Neutrophil (primary cell): ENCODE measurements around the gene OPRD1.
"Not testable (repeated sequence)": the region's sequence is repeated elsewhere in the genome, so short reads cannot be mapped to it uniquely, and the experiment has no call there.

ENCODE experiments used
- H3K27ac ChIP-seq: fragments of 200-600 bp; sonication (generic); 2 replicates; pipeline ENCODE4 v1.5.1; 2016; ENCODE audit warnings: mild to moderate bottlenecking, moderate library complexity
- H3K27me3 ChIP-seq: fragments of 200-600 bp; sonication (generic); 2 replicates; pipeline ENCODE4 v1.6.0; 2016; ENCODE audit warnings: mild to moderate bottlenecking
- H3K36me3 ChIP-seq: fragments of 200-600 bp; sonication (generic); 2 replicates; pipeline ENCODE4 v1.5.1; 2017
- H3K4me1 ChIP-seq, 2 experiments: fragments of 200-600 bp in 1 of 2; sonication (generic) in 1 of 2; 1 replicate in 1 of 2; 2 replicates in 1 of 2; pipeline versions ENCODE4 v1.5.1 to v1.6.1; 2013 to 2016; ENCODE audit warnings: low read depth in 1 of 2, low read length in 1 of 2, mild to moderate bottlenecking in 1 of 2, moderate library complexity in 1 of 2; ENCODE audit not compliant: control insufficient read depth in 1 of 2, insufficient read depth in 1 of 2
- H3K4me3 ChIP-seq, 2 experiments: fragments of 200-600 bp in 1 of 2; sonication (generic) in 1 of 2; 1 replicate in 1 of 2; 2 replicates in 1 of 2; pipeline ENCODE4 v1.5.1; 2013 to 2016; ENCODE audit warnings: low read depth in 1 of 2, low read length in 1 of 2, mild to moderate bottlenecking in 1 of 2, moderate library complexity in 1 of 2
- H3K9me3 ChIP-seq: fragments of 200-600 bp; sonication (generic); 2 replicates; pipeline ENCODE4 v1.5.1; 2016
- TF ChIP-seq, protein P1 (sequence below): fragments of 200-600 bp; sonication (generic); IDR thresholded peaks from 2 replicates; pipeline ENCODE4 v1.5.1; 2016; ENCODE audit warnings: antibody characterized with exemption

The OPRD1 gene

DNA sequence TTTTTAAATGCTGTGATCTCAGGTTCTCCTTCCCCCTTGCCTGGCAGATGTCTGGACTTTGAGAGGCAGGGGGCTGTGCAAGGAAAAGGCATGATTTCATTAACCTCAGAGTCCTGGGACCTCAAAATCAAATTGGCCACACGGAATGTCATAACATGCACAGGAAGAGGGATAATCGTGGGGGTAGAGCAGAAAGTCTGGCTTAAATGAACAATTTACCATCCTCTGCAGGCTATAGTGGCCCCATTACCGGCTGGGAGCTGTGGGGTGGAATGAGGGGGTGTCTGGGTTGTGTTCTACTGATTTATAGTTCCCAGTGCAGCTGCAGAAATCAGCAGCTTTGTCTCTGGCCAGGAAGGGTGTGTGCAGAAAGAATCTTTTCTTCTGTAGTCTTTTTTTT is 10.8 kb downstream of the OPRD1 start:
- Histone ChIP-seq H3K4me3 (no peak overlapping the region), H3K27ac (no peak overlapping the region), H3K4me1 (no peaks in the 10 kb centered on the region), H3K36me3 (no peaks in the 10 kb centered on the region), H3K27me3 (peaks cover 22% of the 10 kb centered on the region), H3K9me3 (no peaks in the 10 kb centered on the region)
- TF ChIP-seq, protein P1, sequence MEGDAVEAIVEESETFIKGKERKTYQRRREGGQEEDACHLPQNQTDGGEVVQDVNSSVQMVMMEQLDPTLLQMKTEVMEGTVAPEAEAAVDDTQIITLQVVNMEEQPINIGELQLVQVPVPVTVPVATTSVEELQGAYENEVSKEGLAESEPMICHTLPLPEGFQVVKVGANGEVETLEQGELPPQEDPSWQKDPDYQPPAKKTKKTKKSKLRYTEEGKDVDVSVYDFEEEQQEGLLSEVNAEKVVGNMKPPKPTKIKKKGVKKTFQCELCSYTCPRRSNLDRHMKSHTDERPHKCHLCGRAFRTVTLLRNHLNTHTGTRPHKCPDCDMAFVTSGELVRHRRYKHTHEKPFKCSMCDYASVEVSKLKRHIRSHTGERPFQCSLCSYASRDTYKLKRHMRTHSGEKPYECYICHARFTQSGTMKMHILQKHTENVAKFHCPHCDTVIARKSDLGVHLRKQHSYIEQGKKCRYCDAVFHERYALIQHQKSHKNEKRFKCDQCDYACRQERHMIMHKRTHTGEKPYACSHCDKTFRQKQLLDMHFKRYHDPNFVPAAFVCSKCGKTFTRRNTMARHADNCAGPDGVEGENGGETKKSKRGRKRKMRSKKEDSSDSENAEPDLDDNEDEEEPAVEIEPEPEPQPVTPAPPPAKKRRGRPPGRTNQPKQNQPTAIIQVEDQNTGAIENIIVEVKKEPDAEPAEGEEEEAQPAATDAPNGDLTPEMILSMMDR: no peak

DNA sequence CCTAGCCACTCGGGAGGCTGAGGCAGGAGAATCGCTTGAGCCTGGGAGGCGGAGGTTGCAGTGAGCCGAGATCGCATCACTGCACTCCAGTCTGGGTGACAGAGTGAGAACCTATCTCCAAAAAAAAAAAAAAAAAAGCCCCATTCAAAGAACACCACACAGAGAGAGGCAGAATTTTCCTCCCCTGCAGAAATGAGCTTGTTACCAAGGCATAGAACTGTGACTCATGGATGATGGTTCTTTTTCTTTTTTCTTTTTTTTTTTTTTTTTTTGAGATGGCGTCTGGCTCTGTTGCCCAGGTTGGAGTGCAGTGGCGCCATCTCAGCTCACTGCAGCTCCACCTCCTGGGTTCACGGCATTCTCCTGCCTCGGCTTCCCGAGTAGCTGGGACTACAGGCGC is 12.1 kb downstream of the OPRD1 start:
- H3K9me3 ChIP-seq, H3K36me3 ChIP-seq, H3K27ac ChIP-seq, H3K4me3 ChIP-seq, H3K4me1 ChIP-seq: not testable (repeated sequence)
- peaks cover 29% of the 10 kb centered on the region for H3K27me3 ChIP-seq

DNA sequence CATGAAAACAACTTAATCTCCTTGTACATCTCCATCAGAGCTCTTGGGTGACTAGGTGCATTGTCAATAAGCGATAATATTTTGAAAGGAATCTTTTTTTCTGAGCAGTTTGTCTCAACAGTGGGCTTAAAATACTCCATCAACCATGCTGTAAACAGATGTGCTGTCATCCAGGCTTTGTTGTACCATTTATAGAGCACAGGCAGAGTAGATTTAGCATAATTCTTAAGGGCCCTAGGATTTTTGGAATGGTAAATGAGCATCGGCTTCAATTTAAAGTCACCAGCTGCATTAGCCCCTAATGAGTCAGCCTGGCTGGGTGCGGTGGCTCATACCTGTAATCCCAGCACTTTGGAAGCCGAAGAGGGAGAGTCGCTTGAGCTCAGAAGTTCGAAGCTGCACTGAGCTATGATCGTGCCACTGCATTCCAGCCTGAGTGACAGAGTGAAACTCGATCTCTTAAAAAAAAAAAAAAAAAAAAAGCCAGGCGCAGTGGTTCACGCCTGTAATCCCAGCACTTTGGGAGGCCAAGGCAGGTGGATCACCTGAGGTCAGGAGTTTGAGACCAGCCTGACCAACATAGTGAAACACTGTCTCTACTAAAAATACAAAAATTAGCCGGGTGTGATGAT is 16.4 kb downstream of the OPRD1 start:
- H3K36me3 ChIP-seq, H3K9me3 ChIP-seq, H3K4me3 ChIP-seq, H3K27ac ChIP-seq, H3K4me1 ChIP-seq: not testable (repeated sequence)
- H3K27me3 ChIP-seq: peaks cover 29% of the 10 kb centered on the region

DNA sequence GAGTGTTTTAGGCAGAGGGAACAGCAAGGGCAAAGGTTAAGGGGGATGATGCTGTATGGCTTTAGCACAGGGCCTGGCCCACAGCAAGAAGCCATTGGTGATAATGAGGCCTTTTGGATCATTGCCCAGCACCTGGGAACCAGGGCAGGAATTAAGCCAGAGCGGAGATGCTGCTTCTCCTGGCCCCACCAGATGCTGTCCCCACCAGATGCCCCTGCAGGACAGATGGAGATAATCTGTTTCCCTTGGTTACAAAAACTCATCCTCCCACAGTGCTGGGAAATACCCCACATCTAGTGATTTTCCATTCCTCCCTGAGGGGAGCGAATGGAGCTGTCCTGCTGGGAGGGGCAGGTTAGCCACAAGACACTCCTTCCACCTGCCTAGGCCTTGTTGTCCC is 18.8 kb downstream of the OPRD1 start:
- H3K9me3 ChIP-seq: no peaks in the 10 kb centered on the region
- H3K27ac ChIP-seq: no peak overlapping the region
- peaks cover 19% of the 10 kb centered on the region for H3K27me3 ChIP-seq
- no peaks in the 10 kb centered on the region for H3K4me1 ChIP-seq
- H3K36me3 ChIP-seq: no peaks in the 10 kb centered on the region
- no peak overlapping the region for H3K4me3 ChIP-seq
- TF ChIP-seq, protein P1: no peak

DNA sequence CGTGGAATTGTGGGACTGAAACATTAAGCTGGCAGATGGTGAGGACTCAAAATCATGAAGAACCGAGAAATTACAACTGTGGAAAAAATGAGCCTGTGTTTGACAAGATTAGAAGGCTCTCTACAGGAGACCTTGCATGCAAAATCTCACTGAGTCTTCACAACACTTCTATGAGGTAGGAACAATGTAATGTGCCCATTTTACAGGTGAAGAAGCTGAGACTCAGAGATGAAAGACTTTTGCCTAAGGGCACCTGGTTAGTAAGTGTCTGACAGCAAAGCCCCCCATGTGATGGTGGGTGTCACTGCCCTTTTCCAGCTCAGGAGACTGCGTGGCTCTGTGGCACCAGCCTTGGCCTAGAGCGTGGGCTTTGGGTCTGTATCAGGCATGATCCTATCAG is 21.0 kb downstream of the OPRD1 start:
- H3K9me3 ChIP-seq: no peaks in the 10 kb centered on the region
- H3K27ac ChIP-seq: no peak overlapping the region
- no peaks in the 10 kb centered on the region for H3K4me1 ChIP-seq
- TF ChIP-seq, protein P1: no peak
- H3K27me3 ChIP-seq: peaks cover 5% of the 10 kb centered on the region
- H3K36me3 ChIP-seq: no peaks in the 10 kb centered on the region
- no peak overlapping the region for H3K4me3 ChIP-seq

DNA sequence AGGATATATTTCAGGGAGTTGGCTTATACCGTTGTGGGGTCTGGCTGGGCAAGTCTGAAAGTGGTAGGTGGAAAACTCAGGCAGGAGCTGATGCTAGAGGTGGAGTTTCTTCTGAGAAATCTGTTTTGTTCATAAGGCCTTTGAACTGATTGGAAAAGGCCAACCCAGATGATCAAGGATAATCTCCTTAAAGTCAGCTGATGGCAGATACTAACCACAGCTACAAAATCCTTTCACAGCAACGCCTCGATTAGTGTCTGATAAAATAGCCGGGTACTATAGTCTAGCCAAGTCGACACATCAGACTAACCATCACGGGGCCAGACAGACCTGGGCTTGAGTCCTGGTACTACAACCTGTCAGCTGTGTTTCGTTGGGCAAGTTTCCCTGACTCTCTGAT is 21.4 kb downstream of the OPRD1 start:
- Histone ChIP-seq H3K9me3 (no peaks in the 10 kb centered on the region), H3K27ac (no peak overlapping the region), H3K36me3 (no peaks in the 10 kb centered on the region), H3K27me3 (peaks cover 3% of the 10 kb centered on the region), H3K4me1 (no peaks in the 10 kb centered on the region), H3K4me3 (no peak overlapping the region)
- TF ChIP-seq, protein P1: no peak

DNA sequence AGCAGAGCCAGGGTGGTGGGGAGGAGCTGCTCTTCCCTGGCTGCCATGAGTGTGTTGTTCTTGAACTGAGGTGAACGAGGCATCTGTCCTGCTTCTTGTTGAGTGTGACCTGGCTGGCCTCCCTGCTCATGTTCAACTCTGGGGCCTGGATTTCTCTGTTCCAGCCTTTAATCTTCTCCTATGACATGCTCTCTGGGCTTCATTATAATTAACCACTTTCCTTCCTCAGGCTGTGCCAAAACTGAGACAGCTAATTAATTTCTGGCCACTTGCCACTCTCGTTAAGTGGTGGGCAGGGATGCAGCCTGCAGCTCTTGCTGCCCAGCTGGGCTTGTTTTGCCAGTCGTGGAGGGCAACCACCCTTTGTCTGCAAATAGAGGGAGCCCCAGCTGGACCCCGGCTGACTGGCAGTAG is 23.3 kb downstream of the OPRD1 start:
- Histone ChIP-seq H3K27ac (no peak overlapping the region), H3K4me3 (no peak overlapping the region), H3K4me1 (no peaks in the 10 kb centered on the region), H3K27me3 (peaks cover 14% of the 10 kb centered on the region), H3K36me3 (no peaks in the 10 kb centered on the region), H3K9me3 (no peaks in the 10 kb centered on the region)
- TF ChIP-seq, protein P1: no peak
